Measurements from ENCODE around the gene HLA-DQA1.

DNA sequence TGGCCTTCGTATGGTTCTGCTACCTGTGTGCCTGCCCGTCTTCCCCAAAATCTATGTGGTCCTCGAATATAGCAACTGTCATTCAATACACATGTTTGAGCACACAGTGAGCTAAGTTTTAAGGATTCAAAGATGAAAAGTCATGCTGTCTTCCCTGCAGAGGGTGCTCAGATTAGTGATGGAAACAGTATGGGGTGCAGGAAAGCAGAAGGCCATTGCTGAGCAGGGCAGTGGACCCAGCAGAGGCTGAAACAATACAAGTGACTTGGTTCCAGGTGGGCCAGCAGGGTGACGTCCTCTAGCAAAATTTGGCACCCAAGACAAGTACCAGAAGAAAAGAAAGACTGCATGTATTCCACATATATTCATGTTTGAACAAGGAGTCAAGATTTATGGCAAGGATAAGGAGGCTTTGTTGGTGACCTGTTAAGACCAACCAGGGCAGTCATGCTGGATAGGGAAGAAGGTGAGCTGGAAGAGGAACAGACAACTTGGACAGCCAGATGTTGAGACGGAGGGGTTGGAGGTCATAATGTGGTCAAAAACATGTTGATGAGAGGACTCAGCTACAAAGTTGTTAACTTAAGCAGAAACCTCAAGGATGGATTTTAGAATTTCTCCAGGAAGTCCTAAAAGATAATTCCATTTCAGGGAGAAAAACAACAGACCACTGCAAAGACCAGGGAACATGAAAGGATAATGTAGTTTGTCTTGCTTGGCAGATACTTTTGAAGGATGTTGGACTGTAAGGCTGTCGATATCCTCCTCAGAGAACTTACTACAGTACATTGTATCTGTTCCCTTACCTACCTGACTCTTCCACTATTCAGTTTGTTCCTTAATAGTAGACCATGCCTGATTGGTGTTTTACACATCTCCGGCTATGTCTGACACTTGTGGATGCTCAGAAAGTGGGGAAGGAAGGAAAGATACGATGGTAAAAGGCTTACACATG, 2.5 kb downstream of the HLA-DQA1 start:
- no peak for TF ChIP-seq POLR2A (IDR thresholded peaks at IDR 0.05; ENCODE audit: low read length)
- no peak for TF ChIP-seq GATA1 (IDR thresholded peaks at IDR 0.05; ENCODE audit: low read depth, low read length)
